NCI-H1417 treated with DMSO at 0.1 percent for 48 hours (cell line): Measurements from ENCODE around the gene PPM1L.

Experiments used
- DNase-seq: peaks from one replicate; lab custom pipeline; 2025; lab: John Stamatoyannopoulos, UW

Gene PPM1L

DNA sequence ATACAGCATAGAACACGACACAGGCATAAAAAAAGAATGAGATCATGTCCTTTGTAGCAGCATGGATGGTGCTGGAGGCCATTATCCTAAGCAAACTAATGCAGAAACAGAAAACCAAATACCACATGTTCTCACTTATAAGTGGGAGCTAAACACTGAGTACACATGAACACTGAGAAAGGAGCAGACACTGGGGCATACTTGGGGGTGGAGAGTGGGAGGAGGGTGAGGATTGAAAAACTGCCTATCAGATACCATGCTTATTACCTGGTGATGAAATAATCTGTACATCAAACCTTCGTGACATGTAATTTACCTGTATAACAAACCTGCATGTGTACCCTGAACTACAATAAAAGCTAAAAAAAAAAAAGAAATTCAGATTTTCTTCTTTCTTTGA, 100.4 kb downstream of the PPM1L start:
- no peak for DNase-seq

DNA sequence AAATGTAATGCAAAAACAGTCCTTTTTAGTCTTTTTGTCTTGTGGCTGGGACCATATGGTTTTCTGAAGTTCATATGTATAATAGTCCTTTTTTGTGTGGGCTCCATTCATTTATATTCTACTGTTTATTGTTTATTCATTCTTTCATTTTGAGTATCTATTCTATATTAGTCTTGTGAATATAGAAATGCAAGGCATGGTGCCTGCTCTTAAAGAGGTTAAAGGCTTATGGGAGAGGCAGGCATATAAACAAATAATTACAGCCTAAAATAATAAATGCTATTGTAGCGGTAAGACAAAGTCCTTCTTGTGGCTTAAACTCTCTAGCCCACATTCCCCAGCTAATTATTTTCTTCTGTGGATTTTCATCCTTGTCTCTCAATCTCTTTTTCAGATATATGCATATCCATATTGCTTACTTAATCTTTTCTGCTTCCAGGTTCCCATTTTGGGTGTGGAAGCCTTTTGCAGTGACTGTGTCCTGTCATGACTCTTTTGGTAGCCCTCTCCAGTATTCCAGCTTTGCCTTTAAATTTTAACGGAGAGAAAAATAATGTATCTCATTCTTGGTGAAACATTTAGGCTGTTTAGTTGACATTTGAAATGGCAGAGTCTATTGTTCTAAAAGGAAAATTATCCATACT, 101.6 kb downstream of the PPM1L start:
- no peak for DNase-seq

- DNase-seq: no peak
Measured at GRCh38 chr3:160860346-160860745, 104.3 kb downstream of the PPM1L start.

GRCh38 chr3:160869825-160870224, 113.8 kb downstream of the PPM1L start:
- DNase-seq: peak; percentile 58

DNA sequence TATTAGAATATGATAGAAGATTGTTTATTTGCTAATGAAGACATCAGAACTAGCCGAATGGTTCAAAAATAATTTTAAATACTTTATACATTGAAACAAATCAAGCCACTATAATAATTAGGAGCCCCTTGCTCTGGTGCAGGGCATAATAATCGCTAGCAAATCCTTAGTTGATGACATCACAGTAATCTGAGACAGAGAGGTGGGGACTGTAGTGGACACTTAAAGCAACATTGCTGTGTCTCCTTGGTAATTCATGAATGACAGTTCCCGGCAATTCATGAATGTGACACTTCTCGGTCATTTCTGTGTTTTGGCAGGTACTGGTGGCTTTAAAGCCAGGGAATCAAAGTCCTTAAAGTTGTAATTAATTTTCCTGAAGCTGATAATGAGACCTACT, 114.3 kb downstream of the PPM1L start:
- peak; percentile 62 for DNase-seq

- no peak for DNase-seq
Measured at GRCh38 chr3:160874736-160875135, 118.7 kb downstream of the PPM1L start.

GRCh38 chr3:160876643-160877042, 120.6 kb downstream of the PPM1L start:
- DNase-seq: no peak

- no peak for DNase-seq
Measured at GRCh38 chr3:160879859-160880258, 123.8 kb downstream of the PPM1L start.

GRCh38 chr3:160883373-160883772, 127.3 kb downstream of the PPM1L start:
- no peak for DNase-seq

DNA sequence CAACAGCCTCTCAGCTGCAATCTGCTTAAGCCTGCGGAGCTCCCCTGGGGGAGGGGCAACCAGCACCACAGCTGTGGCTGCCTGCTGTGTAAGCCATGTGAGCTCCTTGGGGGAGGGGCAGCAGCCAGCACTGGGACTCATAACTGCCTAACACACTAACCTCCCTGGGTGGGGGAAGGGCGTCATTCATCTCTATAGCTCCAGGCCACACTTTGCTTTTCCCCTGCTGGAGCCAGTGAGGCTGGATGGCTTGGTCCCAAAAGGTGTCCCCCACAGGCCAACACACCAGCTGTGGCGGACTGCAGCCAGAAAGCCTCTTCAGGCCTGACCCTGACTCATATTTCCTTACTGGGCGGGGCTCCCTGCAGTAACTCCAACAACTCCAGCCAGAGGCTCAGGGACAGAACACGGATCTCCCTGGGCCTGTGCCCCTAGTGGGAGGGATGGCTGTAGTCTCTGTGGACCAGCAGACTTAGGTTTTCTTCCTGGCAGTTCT, 129.8 kb downstream of the PPM1L start:
- peak; percentile 54 for DNase-seq

DNA sequence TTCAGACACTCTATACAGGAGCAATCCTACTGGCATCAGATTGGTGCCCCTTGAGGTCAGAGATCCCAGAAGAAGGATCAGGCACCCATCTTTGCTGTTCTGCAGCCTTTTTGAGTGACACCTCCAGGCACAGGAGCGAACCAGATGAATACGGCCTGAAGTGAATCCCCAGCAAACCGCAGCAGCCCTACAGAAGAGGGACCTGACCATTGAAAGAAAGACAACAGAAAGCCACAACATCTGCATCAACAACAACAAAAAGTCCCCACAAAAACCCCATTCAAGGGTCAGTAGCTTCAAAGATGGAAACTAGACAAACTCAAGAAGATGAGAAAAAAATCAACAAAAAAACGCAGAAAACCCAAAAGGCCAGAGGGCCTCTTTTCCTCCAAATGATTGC, 130.4 kb downstream of the PPM1L start:
- no peak for DNase-seq

- no peak for DNase-seq
Measured at GRCh38 chr3:160893207-160893606, 137.2 kb downstream of the PPM1L start.

GRCh38 chr3:160904691-160905090, 148.7 kb downstream of the PPM1L start:
- DNase-seq: no peak

DNA sequence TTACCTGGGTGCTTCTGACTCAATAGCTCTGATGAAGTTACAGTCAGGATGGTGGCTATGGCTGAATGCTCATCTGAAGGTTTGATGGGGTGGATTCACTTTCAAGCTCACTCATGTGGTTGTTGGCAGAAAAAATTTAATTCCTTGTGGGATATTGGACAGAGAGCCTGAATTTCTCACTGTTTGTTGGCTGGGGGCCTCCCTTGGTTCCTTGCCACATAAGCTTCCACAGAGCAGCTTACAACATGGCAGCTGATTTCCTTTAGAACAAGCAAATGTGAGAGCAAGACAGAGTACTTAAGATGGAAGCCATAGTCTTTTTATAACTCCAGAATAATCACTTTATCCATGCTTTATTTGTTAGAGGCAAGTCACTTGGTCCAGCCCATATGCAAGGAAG, 150.6 kb downstream of the PPM1L start:
- DNase-seq: no peak

- DNase-seq: no peak
Measured at GRCh38 chr3:160909917-160910316, 153.9 kb downstream of the PPM1L start.

DNA sequence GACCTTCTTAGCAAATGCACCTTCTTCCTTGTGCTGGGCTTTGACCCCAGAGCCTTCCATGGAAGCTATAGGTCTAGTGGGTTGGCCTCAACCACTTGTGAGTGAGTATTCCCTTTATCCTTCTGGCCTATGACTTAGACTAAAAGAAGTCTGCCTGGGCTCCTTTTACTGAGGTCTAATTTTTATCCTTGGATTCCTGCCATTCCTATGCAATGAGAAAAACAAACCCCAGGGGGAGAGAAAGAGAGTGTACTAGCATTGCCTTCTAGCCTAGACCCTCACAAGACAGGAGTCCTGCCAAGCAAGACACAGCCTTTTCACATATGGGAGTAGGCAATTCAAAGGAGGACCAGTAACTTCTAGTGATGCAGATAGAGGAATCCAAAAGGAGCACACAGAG, 155.4 kb downstream of the PPM1L start:
- no peak for DNase-seq

DNA sequence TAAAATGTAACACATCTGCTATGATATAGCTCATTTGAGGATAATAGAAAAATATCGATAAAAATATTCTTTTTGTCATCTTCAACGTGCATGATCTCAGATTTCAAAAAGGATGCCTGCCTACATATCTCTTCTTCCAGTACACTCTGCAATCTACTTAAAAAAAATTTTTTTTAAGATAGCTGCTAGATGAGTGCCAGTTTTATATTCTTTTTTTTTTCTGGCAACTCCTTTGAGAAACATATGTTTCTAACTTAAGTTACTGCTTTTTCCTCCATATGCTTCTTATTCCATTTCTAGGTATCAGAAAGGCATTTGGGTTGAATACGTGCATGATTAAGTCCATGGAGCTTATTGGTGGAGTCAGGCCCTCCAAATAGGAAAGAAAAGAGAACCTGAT, 160.4 kb downstream of the PPM1L start:
- no peak for DNase-seq

GRCh38 chr3:160919942-160920341, 163.9 kb downstream of the PPM1L start:
- DNase-seq: no peak

DNA sequence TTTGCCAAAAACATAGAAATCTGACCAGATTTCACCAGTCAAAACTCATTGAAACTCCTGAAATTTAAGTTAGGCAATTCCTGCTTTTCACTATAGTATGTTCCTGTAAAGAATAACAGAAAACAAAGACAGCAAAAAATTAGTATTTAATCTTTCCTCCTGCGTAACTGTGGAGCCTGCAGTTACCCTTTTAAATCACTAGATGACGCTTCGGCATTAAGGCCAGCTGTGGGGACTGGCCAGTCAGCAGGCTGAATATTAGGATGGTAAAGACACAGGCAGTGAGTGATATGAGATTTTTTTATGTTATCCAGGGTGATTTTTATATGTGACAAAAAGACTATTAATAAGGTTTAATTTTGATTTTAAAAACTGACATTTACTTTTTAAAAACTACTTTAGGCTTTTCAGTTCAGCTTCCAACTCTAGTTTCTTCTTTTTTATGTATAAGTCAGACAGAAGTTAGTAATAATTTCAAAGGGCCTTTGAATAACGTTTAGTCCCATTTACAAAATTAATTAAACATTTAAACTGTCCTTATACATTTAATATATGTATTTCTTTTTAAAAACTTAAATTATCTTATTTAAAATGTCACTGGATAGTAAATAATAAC, 165.1 kb downstream of the PPM1L start:
- no peak for DNase-seq

DNA sequence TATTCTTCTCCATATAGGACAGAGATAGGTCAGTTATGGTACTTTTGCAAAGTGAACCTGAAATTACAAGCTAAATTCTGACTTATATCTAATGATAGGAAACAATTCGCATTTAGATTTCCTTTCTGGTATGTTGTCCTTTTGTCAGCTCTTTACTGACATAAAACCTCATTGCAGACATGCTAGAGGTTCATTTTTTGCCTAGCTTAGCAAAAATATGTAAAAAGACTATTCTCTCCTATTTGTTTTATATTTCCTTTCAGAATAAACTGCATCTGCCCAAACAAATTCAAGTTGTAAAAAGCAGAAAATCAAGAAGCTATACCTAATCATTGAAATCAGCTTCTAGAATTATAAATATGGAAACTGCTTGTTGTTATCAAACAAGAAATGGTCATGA, 168.7 kb downstream of the PPM1L start:
- no peak for DNase-seq

DNA sequence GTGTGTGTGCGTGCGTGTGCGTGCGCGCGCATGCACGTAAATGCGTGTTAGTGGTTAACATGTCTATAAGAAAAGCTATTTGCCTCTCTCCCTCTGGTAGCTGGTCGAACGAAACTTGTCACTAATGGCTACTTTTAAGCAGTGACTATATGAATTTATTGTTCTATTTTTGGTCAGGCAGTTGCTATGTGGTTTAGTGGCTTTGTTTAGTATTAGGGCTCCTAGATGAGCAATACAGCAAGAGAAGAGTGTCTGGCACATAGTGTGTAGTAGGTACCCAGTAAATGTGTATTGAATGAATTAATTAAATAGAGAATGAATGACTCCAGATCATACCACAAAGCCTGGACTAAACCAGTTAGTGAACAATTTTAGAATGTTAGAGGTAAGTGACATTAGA, 171.6 kb downstream of the PPM1L start:
- DNase-seq: no peak

GRCh38 chr3:160928183-160928726, 172.2 kb downstream of the PPM1L start:
- DNase-seq: no peak

DNA sequence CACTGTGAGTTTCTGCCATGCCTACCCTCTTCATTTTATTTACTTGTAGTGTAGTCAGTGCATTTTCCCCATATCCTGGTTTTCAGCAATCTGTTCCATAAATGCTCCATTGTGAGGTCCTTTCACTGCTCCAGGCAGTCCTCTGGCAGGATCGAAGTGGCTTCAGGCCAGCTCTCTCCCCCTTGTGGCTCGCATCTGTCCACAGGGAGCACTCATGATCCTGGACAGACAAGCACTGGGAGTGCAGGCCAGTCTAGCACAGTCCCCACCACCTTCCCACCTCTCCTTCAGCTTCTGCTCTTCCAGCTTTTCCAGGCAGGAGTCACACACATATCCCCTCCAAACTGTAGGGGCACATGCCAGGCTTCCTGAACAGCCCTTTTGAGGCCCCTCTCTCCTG, 173.6 kb downstream of the PPM1L start:
- no peak for DNase-seq

DNA sequence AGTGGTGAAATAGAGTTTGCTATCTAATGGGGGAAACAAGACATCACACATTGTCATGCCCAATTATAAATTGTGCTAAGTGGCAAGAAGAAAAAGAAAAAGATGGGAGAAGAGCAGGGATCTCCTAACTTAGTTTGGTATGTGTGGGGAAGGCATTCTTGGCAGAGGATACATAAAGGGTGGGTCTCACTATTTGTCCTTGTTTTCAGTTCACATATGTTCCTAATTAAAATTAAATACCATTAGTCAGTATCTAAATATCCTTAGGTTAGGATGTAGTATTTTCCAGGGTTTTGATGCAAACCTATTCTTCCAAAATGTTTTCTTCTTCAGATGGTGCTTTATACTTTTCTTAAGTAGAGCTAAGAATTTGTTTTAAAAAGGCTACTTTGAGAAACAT, 175.4 kb downstream of the PPM1L start:
- no peak for DNase-seq
